Mesendoderm (in vitro differentiated cells): Measurements from ENCODE around the gene ABCC2. TPM values are rescaled to one million over a fixed set of nuclear protein-coding genes. Genes with fewer than 3 reads are reported as not detected.
"Not testable (repeated sequence)": the region's sequence is repeated elsewhere in the genome, so short reads cannot be mapped to it uniquely, and the experiment has no call there.

ENCODE experiments used
- DNase-seq: peaks from one replicate; pipeline ENCODE4 v3.0.0; 2013
- H2AK5ac ChIP-seq: 2 replicates; pipeline ENCODE4 v1.6.1; 2013; ENCODE audit warnings: low read length, inconsistent platforms
- H2BK120ac ChIP-seq: 2 replicates; pipeline ENCODE4 v1.6.1; 2013; ENCODE audit warnings: low read depth, mild to moderate bottlenecking, low read length, moderate library complexity, mixed read lengths
- H2BK15ac ChIP-seq: replicated peaks from 2 replicates; pipeline ENCODE4 v1.6.1; 2013; ENCODE audit warnings: low read depth, mild to moderate bottlenecking, moderate library complexity
- H2BK5ac ChIP-seq: 2 replicates; pipeline ENCODE4 v1.6.1; 2013; ENCODE audit warnings: low read length, inconsistent platforms
- H3K18ac ChIP-seq: 2 replicates; pipeline ENCODE4 v1.6.1; 2013; ENCODE audit warnings: mild to moderate bottlenecking, low read length, mixed read lengths
- H3K23ac ChIP-seq: one replicate; pipeline ENCODE4 v1.6.1; 2013; ENCODE audit warnings: low read length
- H3K27ac ChIP-seq: 2 replicates; pipeline ENCODE4 v1.5.1; 2013; ENCODE audit warnings: low read depth, mild to moderate bottlenecking, inconsistent platforms, low read length, moderate library complexity
- H3K27me3 ChIP-seq: 2 replicates; pipeline ENCODE4 v1.6.1; 2013; ENCODE audit warnings: low read length, control low read depth, mild to moderate bottlenecking, inconsistent platforms; ENCODE audit not compliant: insufficient read depth, poor library complexity
- H3K36me3 ChIP-seq: 2 replicates; pipeline ENCODE4 v1.6.1; 2013; ENCODE audit warnings: low read length, inconsistent platforms; ENCODE audit not compliant: control insufficient read depth, insufficient read depth
- H3K4ac ChIP-seq: one replicate; pipeline ENCODE4 v1.6.1; 2013; ENCODE audit warnings: low read depth, mild to moderate bottlenecking, low read length, moderate library complexity
- H3K4me1 ChIP-seq: 2 replicates; pipeline ENCODE4 v1.6.1; 2013; ENCODE audit warnings: low read depth, low read length, inconsistent platforms; ENCODE audit not compliant: control insufficient read depth
- H3K4me2 ChIP-seq: 2 replicates; pipeline ENCODE4 v1.6.1; 2013; ENCODE audit warnings: low read length
- H3K4me3 ChIP-seq: 2 replicates; pipeline ENCODE4 v1.5.1; 2013; ENCODE audit warnings: mild to moderate bottlenecking, low read length
- H3K56ac ChIP-seq: one replicate; pipeline ENCODE4 v1.6.1; 2013; ENCODE audit warnings: low read length
- H3K79me1 ChIP-seq: 2 replicates; pipeline ENCODE4 v1.6.1; 2013; ENCODE audit warnings: low read length, inconsistent platforms
- H3K79me2 ChIP-seq: 2 replicates; pipeline ENCODE4 v1.6.1; 2013; ENCODE audit warnings: mild to moderate bottlenecking, low read length; ENCODE audit not compliant: control insufficient read depth, insufficient read depth
- H3K9ac ChIP-seq: 2 replicates; pipeline ENCODE4 v1.6.1; 2013; ENCODE audit warnings: low read length, inconsistent platforms
- H4K5ac ChIP-seq: one replicate; pipeline ENCODE4 v1.6.1; 2013; ENCODE audit warnings: low read length
- H4K8ac ChIP-seq: one replicate; pipeline ENCODE4 v1.6.1; 2013; ENCODE audit warnings: low read depth, mild to moderate bottlenecking, control low read depth, low read length, moderate library complexity
- WGBS: extraction: QIAGEN DNeasy Blood & Tissue Kit; methylation state at CpG from one replicate; pipeline ENCODE4 v1.1.7; 2013; ENCODE audit warnings: low lambda C conversion rate, missing lambda C conversion rate; ENCODE audit not compliant: insufficient coverage; ENCODE audit errors: extremely low coverage; 5-methylcytosine and 5-hydroxymethylcytosine counted together
- polyA plus RNA-seq, 2 experiments: library from polyadenylated mRNA; stranded (reverse); fragments of 200-250 nt; gene quantifications; one replicate each; pipeline ENCODE4 v1.2.3, GENCODE V29; 2013

The ABCC2 gene
- polyA plus RNA-seq (2013, experiment 1 of 2) = 0.15 TPM
- polyA plus RNA-seq (2013, experiment 2 of 2) = 0.14 TPM

GRCh38 chr10:99782447-99783286 is at the start of gene ABCC2:
Gene ABCC2, plus strand, starts transcription at chr10:99782640. Its CDS starts 205 bp downstream, at chr10:99782845.
- no peaks in the 10 kb centered on the region for H3K36me3 ChIP-seq
- no peak within 1 kb of the TSS for H3K4me2 ChIP-seq
- H3K18ac ChIP-seq = no peak within 1 kb of the TSS
- H3K4me1 ChIP-seq = peaks cover 3% of the 10 kb centered on the region
- no peak within 1 kb of the TSS for H2BK120ac ChIP-seq
- no peaks in the 10 kb centered on the region for H3K79me1 ChIP-seq
- H3K23ac ChIP-seq = no peak within 1 kb of the TSS
- H2BK5ac ChIP-seq = no peak within 1 kb of the TSS
- H3K27me3 ChIP-seq = no peaks in the 10 kb centered on the region
- H3K27ac ChIP-seq = no peak within 1 kb of the TSS
- H3K4ac ChIP-seq = no peak within 1 kb of the TSS
- no peak for DNase-seq
- no peak within 1 kb of the TSS for H4K5ac ChIP-seq
- no peak within 1 kb of the TSS for H3K56ac ChIP-seq
- H3K79me2 ChIP-seq = no peaks in the 10 kb centered on the region
- no peak within 1 kb of the TSS for H2BK15ac ChIP-seq
- no peak within 1 kb of the TSS for H3K9ac ChIP-seq
- no CpG with 5 or more reads among the region's 7 CpGs for WGBS
- no peak within 1 kb of the TSS for H4K8ac ChIP-seq
- no peak within 1 kb of the TSS for H2AK5ac ChIP-seq
- H3K4me3 ChIP-seq = no peak within 1 kb of the TSS

GRCh38 chr10:99733366-99733765 is 49.1 kb upstream of the ABCC2 start:
- no CpG with 5 or more reads among the region's 8 CpGs for WGBS
- peaks cover 3% of the 10 kb centered on the region for H3K79me1 ChIP-seq
- no peak overlapping the region for H3K27ac ChIP-seq
- H2BK120ac ChIP-seq = no peak overlapping the region
- no peak overlapping the region for H3K4ac ChIP-seq
- H3K4me2 ChIP-seq = no peak overlapping the region
- no peak overlapping the region for H3K18ac ChIP-seq
- no peak for DNase-seq
- H3K9ac ChIP-seq = no peak overlapping the region
- no peaks in the 10 kb centered on the region for H3K36me3 ChIP-seq
- H3K23ac ChIP-seq = no peak overlapping the region
- H2AK5ac ChIP-seq = no peak overlapping the region
- H3K79me2 ChIP-seq = no peaks in the 10 kb centered on the region
- no peak overlapping the region for H2BK5ac ChIP-seq
- no peak overlapping the region for H4K5ac ChIP-seq
- H4K8ac ChIP-seq = no peak overlapping the region
- no peak overlapping the region for H3K4me3 ChIP-seq
- no peak overlapping the region for H3K56ac ChIP-seq
- no peaks in the 10 kb centered on the region for H3K27me3 ChIP-seq
- H2BK15ac ChIP-seq = no peak overlapping the region
- no peaks in the 10 kb centered on the region for H3K4me1 ChIP-seq

GRCh38 chr10:99734111-99734510 is 48.3 kb upstream of the ABCC2 start:
- H3K56ac ChIP-seq, H3K18ac ChIP-seq, H2BK120ac ChIP-seq, H3K4me3 ChIP-seq, H3K9ac ChIP-seq, H3K4me1 ChIP-seq, H3K36me3 ChIP-seq, H4K8ac ChIP-seq, H2BK5ac ChIP-seq, H3K79me1 ChIP-seq, H4K5ac ChIP-seq, DNase-seq, H3K27ac ChIP-seq, H2BK15ac ChIP-seq, H3K4ac ChIP-seq, H3K27me3 ChIP-seq, H3K4me2 ChIP-seq, H3K79me2 ChIP-seq, H3K23ac ChIP-seq, H2AK5ac ChIP-seq: not testable (repeated sequence)
- no CpG with 5 or more reads among the region's 10 CpGs for WGBS

- H3K4me2 ChIP-seq = no peak overlapping the region
- H3K18ac ChIP-seq = no peak overlapping the region
- H4K8ac ChIP-seq = no peak overlapping the region
- no peak overlapping the region for H3K56ac ChIP-seq
- no peak overlapping the region for H2BK5ac ChIP-seq
- H3K4ac ChIP-seq = no peak overlapping the region
- no peak overlapping the region for H4K5ac ChIP-seq
- peaks cover 1% of the 10 kb centered on the region for H3K79me1 ChIP-seq
- H3K79me2 ChIP-seq = no peaks in the 10 kb centered on the region
- H3K27ac ChIP-seq = no peak overlapping the region
- no peak overlapping the region for H2BK120ac ChIP-seq
- H3K23ac ChIP-seq = no peak overlapping the region
- DNase-seq = no peak
- no peaks in the 10 kb centered on the region for H3K4me1 ChIP-seq
- H3K36me3 ChIP-seq = peaks cover 4% of the 10 kb centered on the region
- no CpG with 5 or more reads among the region's 2 CpGs for WGBS
- no peaks in the 10 kb centered on the region for H3K27me3 ChIP-seq
- no peak overlapping the region for H2BK15ac ChIP-seq
- H3K9ac ChIP-seq = no peak overlapping the region
- H2AK5ac ChIP-seq = no peak overlapping the region
- no peak overlapping the region for H3K4me3 ChIP-seq
Observed at GRCh38 chr10:99740260-99740659, 42.2 kb upstream of the ABCC2 start.

GRCh38 chr10:99740933-99741559 is 41.4 kb upstream of the ABCC2 start:
- Histone ChIP-seq H3K79me2 (no peaks in the 10 kb centered on the region), H3K9ac (no peak overlapping the region), H3K4me1 (no peaks in the 10 kb centered on the region), H3K27ac (no peak overlapping the region), H3K4me2 (no peak overlapping the region), H4K5ac (no peak overlapping the region), H2AK5ac (no peak overlapping the region), H3K56ac (no peak overlapping the region), H3K23ac (no peak overlapping the region), H3K36me3 (peaks cover 4% of the 10 kb centered on the region), H3K79me1 (peaks cover 1% of the 10 kb centered on the region), H3K4me3 (no peak overlapping the region), H4K8ac (no peak overlapping the region), H2BK15ac (no peak overlapping the region), H2BK120ac (no peak overlapping the region), H3K27me3 (no peaks in the 10 kb centered on the region), H2BK5ac (no peak overlapping the region), H3K4ac (no peak overlapping the region), H3K18ac (no peak overlapping the region)
- DNase-seq = no peak
- WGBS = no CpG with 5 or more reads among the region's 3 CpGs
